ENCODE data around the gene TRPT1.

GRCh38 chr11:64262271-64263002 is 36.5 kb upstream of the TRPT1 start:
- TF ChIP-seq POLR2AphosphoS5 (IDR thresholded peaks at IDR 0.05) (no peak), CTCF (IDR thresholded peaks at IDR 0.05) (no peak), EP300 (IDR thresholded peaks at IDR 0.05) (no peak), POLR2A (IDR thresholded peaks at IDR 0.05) (no peak)

All from suprapubic skin (tissue), 4 donors.